ENCODE results near the gene MAN2B2.

Gene MAN2B2

GRCh38 chr4:6574747-6575502 is at the start of gene MAN2B2:
TSS of gene MAN2B2 (plus strand) at chr4:6575189. CDS start at chr4:6575211, 22 bp downstream.
- DNase-seq, result peak; percentile 71

GRCh38 chr4:6525474-6525873 is 49.5 kb upstream of the MAN2B2 start:
- DNase-seq, result no peak

- no peak for DNase-seq
These were observed 48.8 kb upstream of the MAN2B2 start for GRCh38 chr4:6526156-6526555.

GRCh38 chr4:6526671-6527091 is 48.3 kb upstream of the MAN2B2 start:
- no peak for DNase-seq

GRCh38 chr4:6527259-6527658 is 47.7 kb upstream of the MAN2B2 start:
- DNase-seq, result no peak

- no peak for DNase-seq
These were observed 47.0 kb upstream of the MAN2B2 start for GRCh38 chr4:6527683-6528595.

- DNase-seq, result no peak
These were observed 46.0 kb upstream of the MAN2B2 start for GRCh38 chr4:6529021-6529420.

- no peak for DNase-seq
These were observed 44.7 kb upstream of the MAN2B2 start for GRCh38 chr4:6530301-6530700.

- DNase-seq, result no peak
These were observed 44.0 kb upstream of the MAN2B2 start for GRCh38 chr4:6530964-6531363.

- DNase-seq, result no peak
These were observed 42.9 kb upstream of the MAN2B2 start for GRCh38 chr4:6532102-6532501.

GRCh38 chr4:6532658-6533057 is 42.3 kb upstream of the MAN2B2 start:
- DNase-seq, result no peak

- DNase-seq, result no peak
These were observed 40.9 kb upstream of the MAN2B2 start for GRCh38 chr4:6534050-6534449.

GRCh38 chr4:6534618-6535328 is 40.2 kb upstream of the MAN2B2 start:
- no peak for DNase-seq

GRCh38 chr4:6535329-6535692 is 39.7 kb upstream of the MAN2B2 start:
- DNase-seq, result no peak

- DNase-seq, result no peak
These were observed 39.3 kb upstream of the MAN2B2 start for GRCh38 chr4:6535706-6536105.

- no peak for DNase-seq
These were observed 36.9 kb upstream of the MAN2B2 start for GRCh38 chr4:6538111-6538510.

GRCh38 chr4:6538575-6538974 is 36.4 kb upstream of the MAN2B2 start:
- no peak for DNase-seq

- DNase-seq, result no peak
These were observed 35.8 kb upstream of the MAN2B2 start for GRCh38 chr4:6539009-6539764.

GRCh38 chr4:6540879-6541278 is 34.1 kb upstream of the MAN2B2 start:
- no peak for DNase-seq

- no peak for DNase-seq
These were observed 33.2 kb upstream of the MAN2B2 start for GRCh38 chr4:6541789-6542188.

- no peak for DNase-seq
These were observed 32.0 kb upstream of the MAN2B2 start for GRCh38 chr4:6542951-6543350.

GRCh38 chr4:6546091-6546490 is 28.9 kb upstream of the MAN2B2 start:
- DNase-seq, result no peak

Measured in activated T-cell treated with anti-CD3 and anti-CD28 coated beads for 4 hours (primary cell).